Measurements from ENCODE around the gene PHF21A.

DNA sequence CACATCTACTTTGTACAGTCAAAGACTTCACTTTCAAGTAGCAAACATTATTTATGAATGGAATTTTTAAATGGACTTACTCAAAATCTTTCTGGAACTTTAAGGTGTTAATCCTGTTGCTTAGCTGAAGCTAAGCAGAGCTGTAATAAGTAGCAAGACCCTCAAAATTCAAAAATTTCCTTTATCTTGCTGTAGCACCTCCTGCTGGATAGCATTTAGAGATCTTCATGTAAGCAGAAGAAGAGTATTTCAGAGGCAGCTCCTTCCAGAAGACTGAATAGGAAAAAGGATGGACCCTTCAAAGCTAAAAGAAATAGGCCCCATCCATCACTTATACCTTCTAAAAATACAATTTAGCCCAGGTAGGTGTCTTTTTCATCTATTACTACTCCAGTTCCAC is 3.4 kb downstream of the PHF21A start:
- TF ChIP-seq POLR2AphosphoS5 (IDR thresholded peaks at IDR 0.05; ENCODE audit: borderline replicate concordance, low read depth, low read length) = no peak
- no peak for TF ChIP-seq EZH2 (IDR thresholded peaks at IDR 0.05)
- TF ChIP-seq FOXP2 (optimal IDR thresholded peaks at IDR 0.05; ENCODE audit: control extremely low read depth, extremely low read length, insufficient read depth) = no peak
